GM12891 (cell line): ENCODE data around the gene HADH.

ENCODE experiments used
- PAX5 ChIP-seq: IDR thresholded peaks from 2 replicates; pipeline ENCODE4 v1.6.1; 2011; ENCODE audit warnings: low read length, moderate library complexity, mild to moderate bottlenecking; ENCODE audit not compliant: insufficient read depth, severe bottlenecking
- POLR2AphosphoS5 ChIP-seq: IDR thresholded peaks from 2 replicates; pipeline ENCODE4 v1.6.1; 2011; ENCODE audit warnings: low read depth, low read length, control low read depth
- TAF1 ChIP-seq: IDR thresholded peaks from 2 replicates; pipeline ENCODE4 v1.6.1; 2011; ENCODE audit warnings: low read depth, low read length, control low read depth

GRCh38 chr4:108018040-108018883 lies 28.6 kb downstream of the HADH start:
- no peak for TF ChIP-seq POLR2AphosphoS5
- TF ChIP-seq PAX5 = no peak
- TF ChIP-seq TAF1 = no peak
